H1 (cell line): Measurements from ENCODE around the gene C1QTNF4. TPM values are rescaled to one million over a fixed set of nuclear protein-coding genes. Genes with fewer than 3 reads are reported as not detected.

Experiments used
- CTCF ChIA-PET: fragments of 300-600 bp; sonication (Branson Sonifier 250); formaldehyde crosslinking; loops from one replicate; lab custom pipeline; 2021; ENCODE audit not compliant: partially characterized antibody; lab: Charles Lee
- POLR2A ChIA-PET: fragments of 300-600 bp; sonication (Branson Sonifier 250); formaldehyde crosslinking; loops from one replicate; lab custom pipeline; 2021; ENCODE audit warnings: inconsistent platforms; ENCODE audit not compliant: partially characterized antibody; lab: Charles Lee
- DNase-seq, 2 experiments: peaks; one replicate each; pipeline versions ENCODE4 v3.0.0 to v3.0.0-alpha.2; 2010 to 2022; ENCODE audit warnings: low spot score in 2 of 2, low read depth in 1 of 2, mixed read lengths in 1 of 2
- FAIRE-seq: peaks from 2 replicates; lab custom pipeline; 2011; peaks lifted over from hg19 to GRCh38; lab: Jason Lieb, UNC
- H2AFZ ChIP-seq: 2 replicates; pipeline ENCODE4 v1.8.1; 2012; ENCODE audit warnings: low read length, inconsistent platforms
- H2AK5ac ChIP-seq: 2 replicates; pipeline ENCODE4 v1.6.1; 2013; ENCODE audit warnings: low read depth, low read length
- H2BK120ac ChIP-seq: replicated peaks from 2 replicates; pipeline ENCODE3; 2013; ENCODE audit warnings: low read depth, low read length, inconsistent platforms
- H2BK12ac ChIP-seq: 2 replicates; pipeline ENCODE4 v1.6.1; 2013; ENCODE audit warnings: low read depth, low read length
- H2BK15ac ChIP-seq: 2 replicates; pipeline ENCODE4 v1.6.1; 2013; ENCODE audit warnings: low read length
- H2BK20ac ChIP-seq: 2 replicates; pipeline ENCODE4 v1.6.1; 2013; ENCODE audit warnings: low read length
- H2BK5ac ChIP-seq: 2 replicates; pipeline ENCODE4 v1.6.1; 2013; ENCODE audit warnings: low read depth, low read length
- H3K14ac ChIP-seq: 2 replicates; pipeline ENCODE4 v1.6.1; 2013; ENCODE audit warnings: inconsistent platforms; ENCODE audit not compliant: insufficient read length
- H3K18ac ChIP-seq: 2 replicates; pipeline ENCODE4 v1.6.1; 2013; ENCODE audit warnings: low read length; ENCODE audit errors: extremely low read depth
- H3K23ac ChIP-seq: 2 replicates; pipeline ENCODE4 v1.6.1; 2013; ENCODE audit warnings: inconsistent platforms; ENCODE audit not compliant: insufficient read length
- H3K23me2 ChIP-seq: 2 replicates; pipeline ENCODE4 v1.6.1; 2013; ENCODE audit warnings: low read depth, low read length
- H3K27ac ChIP-seq: 2 replicates; pipeline ENCODE4 v1.6.1; 2011; ENCODE audit warnings: low read depth, low read length, inconsistent platforms
- H3K27me3 ChIP-seq, 4 experiments: replicated peaks in 1 of 4; 1 replicate in 1 of 4; 2 replicates in 3 of 4; pipeline versions ENCODE4 v1.6.1 to v1.8.1; 2011 to 2013; ENCODE audit warnings: low read length in 3 of 4, mild to moderate bottlenecking in 3 of 4, inconsistent platforms in 2 of 4, mixed read lengths in 2 of 4, moderate library complexity in 1 of 4; ENCODE audit not compliant: control insufficient read depth in 3 of 4, insufficient read depth in 3 of 4; ENCODE audit errors: extremely low read depth in 1 of 4
- H3K36me3 ChIP-seq, 4 experiments: 2 replicates each; pipeline versions ENCODE4 v1.6.1 to v1.8.1; 2011 to 2013; ENCODE audit warnings: mild to moderate bottlenecking in 4 of 4, low read length in 3 of 4, moderate library complexity in 2 of 4, control low read depth in 1 of 4, inconsistent platforms in 1 of 4; ENCODE audit not compliant: insufficient read depth in 4 of 4, control insufficient read depth in 2 of 4
- H3K4ac ChIP-seq: replicated peaks from 2 replicates; pipeline ENCODE3; 2013; ENCODE audit warnings: low read length, low read depth, mixed read lengths, inconsistent platforms; ENCODE audit not compliant: insufficient read length
- H3K4me1 ChIP-seq, 4 experiments: replicated peaks in 1 of 4; 1 replicate in 1 of 4; 2 replicates in 3 of 4; pipeline versions ENCODE4 v1.6.1 to v1.8.1; 2011 to 2013; ENCODE audit warnings: low read length in 3 of 4, inconsistent platforms in 2 of 4, mixed read lengths in 1 of 4; ENCODE audit not compliant: insufficient read depth in 4 of 4, control insufficient read depth in 3 of 4
- H3K4me2 ChIP-seq, 2 experiments: 2 replicates each; pipeline versions ENCODE4 v1.6.1 to v1.8.1; 2011 to 2013; ENCODE audit warnings: low read depth in 2 of 2, low read length in 2 of 2, control low read depth in 1 of 2, inconsistent platforms in 1 of 2, mild to moderate bottlenecking in 1 of 2; ENCODE audit not compliant: insufficient read depth in 1 of 2
- H3K4me3 ChIP-seq, 4 experiments: fragments of 200-600, 300-600 bp in 1 of 4; sonication (generic), shearing (Covaris generic), sonication (Bioruptor Twin) in 1 of 4; 2 replicates each; pipeline versions ENCODE4 v1.5.1 to v1.8.1; 2011 to 2016; ENCODE audit warnings: low read length in 4 of 4, low read depth in 3 of 4, control low read depth in 2 of 4, inconsistent platforms in 2 of 4, mild to moderate bottlenecking in 2 of 4, mixed read lengths in 1 of 4, moderate library complexity in 1 of 4; ENCODE audit not compliant: insufficient read depth in 2 of 4; ENCODE audit errors: extremely low read depth in 1 of 4
- H3K56ac ChIP-seq: replicated peaks from 2 replicates; pipeline ENCODE3; 2013; ENCODE audit warnings: low read depth, mild to moderate bottlenecking, mixed read lengths, low read length, inconsistent platforms; ENCODE audit not compliant: insufficient read length
- H3K79me1 ChIP-seq: 2 replicates; pipeline ENCODE4 v1.6.1; 2013; ENCODE audit warnings: low read depth, low read length, control low read depth
- H3K79me2 ChIP-seq, 2 experiments: 2 replicates each; pipeline versions ENCODE4 v1.6.1 to v1.8.1; 2012 to 2013; ENCODE audit warnings: low read length in 2 of 2, mild to moderate bottlenecking in 2 of 2, inconsistent platforms in 1 of 2; ENCODE audit not compliant: insufficient read depth in 2 of 2, control insufficient read depth in 1 of 2
- H3K9ac ChIP-seq, 4 experiments: replicated peaks in 1 of 4; 1 replicate in 1 of 4; 2 replicates in 3 of 4; pipeline versions ENCODE4 v1.6.1 to v1.8.1; 2011 to 2013; ENCODE audit warnings: low read depth in 3 of 4, low read length in 3 of 4, control low read depth in 2 of 4, mild to moderate bottlenecking in 2 of 4, moderate library complexity in 2 of 4, inconsistent platforms in 1 of 4; ENCODE audit errors: extremely low read depth in 1 of 4
- H3K9me3 ChIP-seq, 2 experiments: 2 replicates each; pipeline versions ENCODE4 v1.6.1 to v1.8.1; 2012 to 2013; ENCODE audit warnings: mild to moderate bottlenecking in 2 of 2, moderate library complexity in 2 of 2, control low read depth in 1 of 2, inconsistent platforms in 1 of 2, low read depth in 1 of 2, low read length in 1 of 2, mixed read lengths in 1 of 2; ENCODE audit not compliant: insufficient read depth in 2 of 2
- H4K20me1 ChIP-seq, 2 experiments: replicated peaks in 1 of 2; 2 replicates each; pipeline versions ENCODE3 to v1.8.1; 2011 to 2013; ENCODE audit warnings: inconsistent platforms in 2 of 2, low read length in 2 of 2, mild to moderate bottlenecking in 1 of 2; ENCODE audit not compliant: insufficient read depth in 2 of 2, control insufficient read depth in 1 of 2
- H4K5ac ChIP-seq: 2 replicates; pipeline ENCODE4 v1.6.1; 2013; ENCODE audit warnings: low read length, low read depth, mixed read lengths, inconsistent platforms; ENCODE audit not compliant: insufficient read length
- H4K8ac ChIP-seq: 2 replicates; pipeline ENCODE4 v1.8.0; 2013; ENCODE audit warnings: mild to moderate bottlenecking, moderate library complexity, low read length, inconsistent platforms; ENCODE audit not compliant: insufficient read depth; ENCODE audit errors: extremely low read depth
- H4K91ac ChIP-seq: replicated peaks from 2 replicates; pipeline ENCODE3; 2013; ENCODE audit warnings: low read length, mixed read lengths, inconsistent platforms; ENCODE audit not compliant: insufficient read length
- TAF1 ChIP-seq: IDR thresholded peaks from 2 replicates; pipeline ENCODE4 v1.6.1; 2011; ENCODE audit warnings: mild to moderate bottlenecking, low read depth, low read length
- WGBS, 2 experiments: shearing (Covaris generic) in 1 of 2; methylation state at CpG; one replicate each; pipeline versions ENCODE4 v1.1.6 to v1.1.7; 2013 to 2015; ENCODE audit warnings: low lambda C conversion rate in 2 of 2, mixed read lengths in 2 of 2, inconsistent platforms in 1 of 2, low coverage in 1 of 2, missing lambda C conversion rate in 1 of 2; ENCODE audit not compliant: insufficient replicate concordance in 2 of 2, insufficient coverage in 1 of 2, insufficient read length in 1 of 2; ENCODE audit errors: extremely low coverage in 1 of 2, missing lambda C conversion rate in 1 of 2; 5-methylcytosine and 5-hydroxymethylcytosine counted together
- polyA plus RNA-seq, 7 experiments: library from polyadenylated mRNA; depleted of rRNA in 3 of 7; stranded (reverse) in 5 of 7; unstranded in 2 of 7; fragments of >200 nt in 5 of 7; fragments of 200-250 nt in 2 of 7; gene quantifications; 1 replicate in 5 of 7; 2 replicates in 1 of 7; 4 replicates in 1 of 7; pipeline versions ENCODE4 v1.2.1 to v1.2.3, GENCODE V29; 2011 to 2013; ENCODE audit warnings: missing spikeins in 2 of 7, mixed read lengths in 2 of 7
- total RNA-seq: library from RNA; stranded (reverse); fragmentation: NEBNext Ultra II Directional; extraction: Animal tissue kit (Norgen Biotek cat#: 25700); gene quantifications from 2 replicates; pipeline ENCODE4 v1.2.1, GENCODE V29; 2021

C1QTNF4 gene
- total and polyA plus RNA-seq, 2 of the 8 experiments (the other 6 are each of a cell fraction or from before 2014, with no cell fraction given): 3.9 to 6.0 TPM

DNA sequence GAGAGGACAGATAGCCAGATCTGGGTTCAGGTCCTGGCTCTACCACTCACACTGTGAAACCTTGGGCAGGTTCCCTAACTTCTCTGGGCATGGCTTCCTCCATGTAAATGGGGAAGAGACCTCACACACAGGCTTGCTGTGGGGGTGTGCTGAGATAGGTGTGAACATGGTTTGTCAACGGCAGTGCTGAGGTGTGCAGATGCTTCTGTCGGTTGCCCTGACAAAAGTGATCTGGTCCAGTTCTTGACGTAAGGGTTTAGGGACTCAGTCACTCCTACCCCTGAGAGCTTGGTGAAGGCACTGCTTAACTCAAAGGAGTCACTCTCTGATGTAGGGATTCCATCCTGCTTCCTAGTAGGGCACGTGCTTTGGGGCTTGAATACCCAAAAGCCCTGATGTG lies 2.0 kb downstream of the C1QTNF4 start:
- TF ChIP-seq TAF1: no peak
- no peak overlapping the region for H4K8ac ChIP-seq
- H3K4me3 ChIP-seq: no peak overlapping the region
- H2BK5ac ChIP-seq: peak overlapping the region; percentile 31; the same call in 1 of the 2 replicates
- peaks cover 0 to 32% (median 26%) of the 10 kb centered on the region in 4 experiments; a peak in 6 of 7 replicates for H3K27me3 ChIP-seq
- no peak overlapping the region for H3K27ac ChIP-seq
- DNase-seq (no peak), FAIRE-seq (no peak)
- H3K18ac ChIP-seq: no peak overlapping the region
- H3K23me2 ChIP-seq: peaks cover 2% of the 10 kb centered on the region; the same call in 1 of the 2 replicates
- H3K9me3 ChIP-seq: no peaks in the 10 kb centered on the region
- H2BK12ac ChIP-seq: 0 out of 2 replicates have a peak overlapping the region, but pooled peaks have one; percentile 28
- WGBS, 2 experiments: 88% methylated on average over 4 of the region's 4 CpGs; no CpG with 5 or more reads in 1 of the 2 experiments
- no peak overlapping the region for H4K91ac ChIP-seq
- H2BK15ac ChIP-seq: 0 out of 2 replicates have a peak overlapping the region, but pooled peaks have one; percentile 34
- H4K5ac ChIP-seq: no peak overlapping the region
- ChIA-PET POLR2A (interaction anchor here (1.4 to 5.1 kb wide), 5 partner anchors 10 to 41 kb away, joined by 5 to 42 read pairs (median 9); partner anchors contain the start of genes KBTBD4, NDUFS3 and PTPMT1), CTCF (interaction anchor here (1.1 to 2.8 kb wide), 4 partner anchors 24 to 180 kb away, joined by 3 to 8 read pairs (median 4); no protein-coding TSS in a partner anchor)
- no peaks in the 10 kb centered on the region for H3K36me3 ChIP-seq
- H2AK5ac ChIP-seq: no peak overlapping the region; the same call in 1 of the 2 replicates
- H4K20me1 ChIP-seq: no peaks in the 10 kb centered on the region
- H2AFZ ChIP-seq: no peak overlapping the region
- no peak overlapping the region for H3K9ac ChIP-seq
- H3K56ac ChIP-seq: no peak overlapping the region
- H3K4me2 ChIP-seq: no peak overlapping the region; a peak in 1 of 4 replicates
- H3K23ac ChIP-seq: no peak overlapping the region
- no peaks in the 10 kb centered on the region for H3K79me2 ChIP-seq
- peaks cover 3 to 8% (median 4%) of the 10 kb centered on the region in 4 experiments; a peak in 6 of 7 replicates for H3K4me1 ChIP-seq
- H2BK20ac ChIP-seq: no peak overlapping the region
- H2BK120ac ChIP-seq: no peak overlapping the region
- peak overlapping the region; percentile 10 for H3K4ac ChIP-seq
- no peak overlapping the region for H3K14ac ChIP-seq
- no peaks in the 10 kb centered on the region for H3K79me1 ChIP-seq
